ENCODE data around the gene DHX15.
"Not testable (repeated sequence)": the region's sequence is repeated elsewhere in the genome, so short reads cannot be mapped to it uniquely, and the experiment has no call there.

Gene DHX15

DNA sequence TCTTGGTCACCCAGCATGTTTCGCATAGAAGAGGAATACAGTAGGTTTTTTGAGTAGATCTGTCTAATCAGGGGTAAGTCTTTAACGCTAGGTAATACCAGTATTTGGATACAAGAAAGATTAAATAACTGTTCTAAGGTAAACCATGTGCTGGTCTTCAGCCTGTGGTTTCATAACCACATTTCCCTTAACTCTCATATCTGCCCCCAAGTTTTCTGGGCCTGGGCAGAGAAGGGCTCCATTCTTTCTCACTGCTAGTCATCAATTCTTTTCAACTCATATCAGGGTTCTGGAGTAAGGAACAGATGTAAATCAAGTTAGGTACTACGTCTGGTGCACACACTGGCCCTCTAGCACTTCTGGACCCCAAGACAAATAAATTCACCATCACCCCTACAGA is 49.0 kb downstream of the DHX15 start:
- no peak for DNase-seq

- DNase-seq = no peak
These were observed 51.0 kb downstream of the DHX15 start for GRCh38 chr4:24533364-24533763.

- no peak for DNase-seq
These were observed 54.8 kb downstream of the DHX15 start for GRCh38 chr4:24529555-24529954.

GRCh38 chr4:24527371-24527770 is 57.0 kb downstream of the DHX15 start:
- no peak for DNase-seq

- no peak for DNase-seq
These were observed 62.8 kb downstream of the DHX15 start for GRCh38 chr4:24521544-24521943.

- no peak for DNase-seq
These were observed 64.7 kb downstream of the DHX15 start for GRCh38 chr4:24519649-24520048.

DNA sequence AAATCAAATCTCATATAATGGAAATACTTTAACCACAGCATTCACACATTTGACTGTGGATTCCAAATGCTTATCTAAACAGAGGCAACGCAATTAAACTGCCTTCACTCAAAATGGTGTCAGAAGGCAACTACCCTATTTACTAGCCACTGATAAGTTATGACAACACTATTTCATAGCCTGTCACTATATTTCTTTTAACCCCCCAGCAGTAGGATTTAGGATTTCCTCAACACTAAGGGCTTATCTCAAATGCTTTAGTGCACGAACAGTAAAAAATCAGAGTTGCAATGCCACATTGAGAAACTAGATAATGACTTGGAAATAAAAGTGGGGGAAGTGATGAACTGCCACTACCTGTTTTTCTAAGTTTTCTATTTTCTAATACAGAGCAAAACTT is 66.7 kb downstream of the DHX15 start:
- no peak for DNase-seq

- no peak for DNase-seq
These were observed 67.4 kb downstream of the DHX15 start for GRCh38 chr4:24516926-24517325.

GRCh38 chr4:24515698-24516097 is 68.7 kb downstream of the DHX15 start:
- no peak for DNase-seq

DNA sequence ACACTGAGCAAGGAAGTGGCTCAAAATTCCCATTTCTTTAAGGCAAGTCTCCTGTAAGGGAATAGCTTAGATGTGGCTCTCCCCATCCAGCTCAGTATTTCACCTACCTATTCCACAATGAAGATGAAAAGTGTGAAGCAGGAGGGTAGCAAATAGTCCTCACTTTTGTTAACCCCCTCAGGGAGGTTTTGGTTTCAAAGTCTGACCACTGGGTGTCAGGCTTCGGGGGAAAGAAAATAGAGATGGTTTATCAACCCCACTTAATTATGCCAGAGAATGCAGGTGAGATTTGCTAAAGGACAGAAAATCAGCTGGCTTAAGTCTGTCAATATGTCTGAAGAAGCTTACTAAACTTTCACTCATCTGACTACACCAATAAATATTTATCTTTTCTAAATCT is 69.5 kb downstream of the DHX15 start:
- DNase-seq = no peak

GRCh38 chr4:24513718-24514117 is 70.6 kb downstream of the DHX15 start:
- no peak for DNase-seq

GRCh38 chr4:24511371-24512063 is 72.8 kb downstream of the DHX15 start:
- DNase-seq = no peak

GRCh38 chr4:24510091-24510490 is 74.3 kb downstream of the DHX15 start:
- no peak for DNase-seq

GRCh38 chr4:24508541-24508940 is 75.8 kb downstream of the DHX15 start:
- no peak for DNase-seq

- no peak for DNase-seq
These were observed 76.9 kb downstream of the DHX15 start for GRCh38 chr4:24507439-24507838.

GRCh38 chr4:24503090-24503489 is 81.3 kb downstream of the DHX15 start:
- DNase-seq = not testable (repeated sequence)

GRCh38 chr4:24497221-24497620 is 87.1 kb downstream of the DHX15 start:
- no peak for DNase-seq

GRCh38 chr4:24496597-24496996 is 87.8 kb downstream of the DHX15 start:
- DNase-seq = no peak

DNA sequence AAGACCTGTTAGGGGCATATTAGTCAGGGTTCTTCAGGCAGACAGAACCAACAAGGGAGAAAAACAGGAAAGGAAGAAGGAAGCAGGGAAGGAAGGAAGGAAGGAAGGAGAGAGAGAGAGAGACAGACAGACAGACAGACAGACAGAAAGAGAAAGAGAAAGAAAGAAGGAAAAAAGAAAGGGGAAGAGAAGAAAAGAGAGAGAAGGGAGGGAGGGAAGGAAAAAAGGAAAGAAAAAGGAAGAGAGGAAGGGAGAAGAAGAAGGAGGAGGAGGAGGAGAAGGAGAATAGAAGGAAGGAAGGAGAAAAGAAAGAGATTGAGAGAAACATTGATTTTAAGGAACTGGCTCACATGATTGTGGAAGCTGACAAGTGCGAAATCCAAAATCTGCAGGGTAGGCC is 89.0 kb downstream of the DHX15 start:
- DNase-seq = no peak

DNA sequence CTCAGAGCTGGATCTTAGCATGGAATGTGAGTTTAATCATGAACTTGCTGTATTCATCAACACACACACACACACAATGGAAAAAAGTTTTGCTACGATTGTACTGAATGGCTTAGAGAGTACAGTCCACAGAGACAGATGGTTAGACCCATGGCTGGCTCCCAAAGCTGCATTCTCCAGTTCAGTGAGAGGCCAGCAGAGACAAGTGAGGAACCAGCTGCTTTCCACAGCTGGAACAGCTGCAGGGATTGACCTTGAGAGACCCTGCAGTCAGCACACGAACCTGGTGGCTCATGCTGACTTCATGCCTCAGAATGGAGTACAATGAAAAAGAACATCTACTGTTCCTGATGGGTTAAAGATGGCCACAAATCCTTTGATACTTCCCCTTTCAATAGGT is 94.5 kb downstream of the DHX15 start:
- DNase-seq = no peak

GRCh38 chr4:24488399-24489164 is 95.8 kb downstream of the DHX15 start:
- DNase-seq = peak; percentile 20 to 87

GRCh38 chr4:24482871-24483270 is 101.5 kb downstream of the DHX15 start:
- DNase-seq = no peak

GRCh38 chr4:24477919-24478318 is 106.4 kb downstream of the DHX15 start:
- no peak for DNase-seq
